Stimulated activated naive B cell treated with anti-CD40 and anti-IgM and Interleukin-4, amounts not matched to agents 10 μg/mL and 1 μg/mL and 100 μg/mL, for 72 hours (primary cell): ENCODE measurements around the gene WWOX.
A peak's percentile ranks its signal among the peaks of the same experiment; 100 is the strongest.

Experiments used
- ATAC-seq, 2 donors: fragments of 150-1000 bp; cut with Tn5 transposase; replicated peaks; 2 replicates each; pipeline ENCODE4 v1.10.0; 2021; ENCODE audit warnings: moderate library complexity in 1 of 2
- DNase-seq: peaks from one replicate; pipeline ENCODE4 v3.0.0; 2021
- H3K27ac Mint-ChIP-seq: one replicate; pipeline ENCODE4 v1.8.0; 2022; ENCODE audit warnings: mild to moderate bottlenecking, mixed read lengths
- H3K27me3 Mint-ChIP-seq, 2 donors: one replicate each; pipeline ENCODE4 v1.8.0; 2022; ENCODE audit warnings: mixed read lengths in 2 of 2
- H3K36me3 Mint-ChIP-seq, 2 donors: one replicate each; pipeline ENCODE4 v1.8.0; 2022; ENCODE audit warnings: mixed read lengths in 2 of 2, mild to moderate bottlenecking in 1 of 2
- H3K4me1 Mint-ChIP-seq, 2 donors: one replicate each; pipeline ENCODE4 v1.8.0; 2022; ENCODE audit warnings: mixed read lengths in 2 of 2, mild to moderate bottlenecking in 1 of 2
- H3K4me3 Mint-ChIP-seq, 2 donors: one replicate each; pipeline ENCODE4 v1.8.0; 2022; ENCODE audit warnings: mild to moderate bottlenecking in 2 of 2, mixed read lengths in 2 of 2, moderate library complexity in 1 of 2
- H3K9me3 Mint-ChIP-seq, 2 donors: one replicate each; pipeline ENCODE4 v1.8.0; 2022; ENCODE audit warnings: mixed read lengths in 2 of 2, mild to moderate bottlenecking in 1 of 2

The WWOX gene

GRCh38 chr16:78294538-78295225, 195.2 kb downstream of the WWOX start:
- Mint-ChIP-seq H3K36me3 (peaks cover 2 to 3% of the 10 kb centered on the region in 2 donors), H3K27me3 (no peaks in the 10 kb centered on the region), H3K4me1 (no peaks in the 10 kb centered on the region), H3K4me3 (no peak overlapping the region), H3K9me3 (no peaks in the 10 kb centered on the region), H3K27ac (no peak overlapping the region)
- DNase-seq (no peak), ATAC-seq (no peak)

GRCh38 chr16:78297066-78297666, 197.7 kb downstream of the WWOX start:
- Mint-ChIP-seq H3K36me3 (peaks cover 2 to 3% of the 10 kb centered on the region in 2 donors), H3K4me1 (no peaks in the 10 kb centered on the region), H3K27me3 (no peaks in the 10 kb centered on the region), H3K27ac (no peak overlapping the region), H3K9me3 (peaks cover 0 to 2% of the 10 kb centered on the region in 2 donors), H3K4me3 (no peak overlapping the region)
- no peak for DNase-seq
- no peak for ATAC-seq

GRCh38 chr16:78298986-78299385, 199.5 kb downstream of the WWOX start:
- peaks cover 2 to 10% of the 10 kb centered on the region in 2 donors for H3K36me3 Mint-ChIP-seq
- no peaks in the 10 kb centered on the region for H3K27me3 Mint-ChIP-seq
- DNase-seq (no peak), ATAC-seq (no peak)
- H3K9me3 Mint-ChIP-seq, result peaks cover 0 to 2% of the 10 kb centered on the region in 2 donors
- no peak overlapping the region for H3K4me3 Mint-ChIP-seq
- H3K4me1 Mint-ChIP-seq, result no peaks in the 10 kb centered on the region
- no peak overlapping the region for H3K27ac Mint-ChIP-seq

GRCh38 chr16:78300469-78300868, 201.0 kb downstream of the WWOX start:
- DNase-seq (no peak), ATAC-seq (no peak)
- Mint-ChIP-seq H3K36me3 (peaks cover 2 to 14% of the 10 kb centered on the region in 2 donors), H3K4me3 (no peak overlapping the region), H3K9me3 (peaks cover 0 to 2% of the 10 kb centered on the region in 2 donors), H3K4me1 (no peaks in the 10 kb centered on the region), H3K27me3 (no peaks in the 10 kb centered on the region), H3K27ac (no peak overlapping the region)

- Mint-ChIP-seq H3K27me3 (no peaks in the 10 kb centered on the region), H3K4me1 (no peaks in the 10 kb centered on the region), H3K9me3 (peaks cover 0 to 2% of the 10 kb centered on the region in 2 donors), H3K36me3 (peaks cover 2 to 17% of the 10 kb centered on the region in 2 donors), H3K4me3 (no peak overlapping the region), H3K27ac (no peak overlapping the region)
- no peak for ATAC-seq
- DNase-seq, result no peak
These were observed 204.5 kb downstream of the WWOX start for GRCh38 chr16:78303946-78304345.

- no peaks in the 10 kb centered on the region for H3K9me3 Mint-ChIP-seq
- no peaks in the 10 kb centered on the region for H3K27me3 Mint-ChIP-seq
- H3K27ac Mint-ChIP-seq, result no peak overlapping the region
- peaks cover 6 to 8% of the 10 kb centered on the region in 2 donors for H3K4me1 Mint-ChIP-seq
- DNase-seq (no peak), ATAC-seq (no peak)
- no peak overlapping the region for H3K4me3 Mint-ChIP-seq
- peaks cover 2 to 17% of the 10 kb centered on the region in 2 donors for H3K36me3 Mint-ChIP-seq
These were observed 206.9 kb downstream of the WWOX start for GRCh38 chr16:78306361-78306760.

- no peak overlapping the region for H3K4me3 Mint-ChIP-seq
- H3K27me3 Mint-ChIP-seq, result no peaks in the 10 kb centered on the region
- H3K9me3 Mint-ChIP-seq, result no peaks in the 10 kb centered on the region
- H3K4me1 Mint-ChIP-seq, result peaks cover 7 to 10% of the 10 kb centered on the region in 2 donors
- ATAC-seq (no peak), DNase-seq (no peak)
- H3K36me3 Mint-ChIP-seq, result peaks cover 2 to 17% of the 10 kb centered on the region in 2 donors
- H3K27ac Mint-ChIP-seq, result no peak overlapping the region
These were observed 208.5 kb downstream of the WWOX start for GRCh38 chr16:78307824-78308528.

- H3K4me3 Mint-ChIP-seq, result no peak overlapping the region
- ATAC-seq (no peak), DNase-seq (no peak)
- peaks cover 2 to 7% of the 10 kb centered on the region in 2 donors for H3K36me3 Mint-ChIP-seq
- no peak overlapping the region for H3K27ac Mint-ChIP-seq
- H3K4me1 Mint-ChIP-seq, result peaks cover 7 to 10% of the 10 kb centered on the region in 2 donors
- no peaks in the 10 kb centered on the region for H3K9me3 Mint-ChIP-seq
- H3K27me3 Mint-ChIP-seq, result no peaks in the 10 kb centered on the region
These were observed 210.3 kb downstream of the WWOX start for GRCh38 chr16:78309763-78310162.

- H3K36me3 Mint-ChIP-seq, result peaks cover 0 to 3% of the 10 kb centered on the region in 2 donors
- H3K27me3 Mint-ChIP-seq, result no peaks in the 10 kb centered on the region
- H3K4me3 Mint-ChIP-seq, result no peak overlapping the region
- DNase-seq (no peak), ATAC-seq (no peak)
- peaks cover 7 to 10% of the 10 kb centered on the region in 2 donors for H3K4me1 Mint-ChIP-seq
- no peak overlapping the region for H3K27ac Mint-ChIP-seq
- H3K9me3 Mint-ChIP-seq, result no peaks in the 10 kb centered on the region
These were observed 210.7 kb downstream of the WWOX start for GRCh38 chr16:78310196-78310595.

GRCh38 chr16:78310990-78311561, 211.6 kb downstream of the WWOX start:
- Mint-ChIP-seq H3K4me3 (no peak overlapping the region), H3K9me3 (no peaks in the 10 kb centered on the region), H3K36me3 (peaks cover 0 to 3% of the 10 kb centered on the region in 2 donors), H3K27me3 (no peaks in the 10 kb centered on the region), H3K4me1 (peaks cover 7 to 10% of the 10 kb centered on the region in 2 donors), H3K27ac (no peak overlapping the region)
- DNase-seq (no peak), ATAC-seq (peak; percentile 47 to 53)

GRCh38 chr16:78311831-78312230, 212.4 kb downstream of the WWOX start:
- peaks cover 7 to 10% of the 10 kb centered on the region in 2 donors for H3K4me1 Mint-ChIP-seq
- ATAC-seq, result no peak
- DNase-seq, result no peak
- no peak overlapping the region for H3K27ac Mint-ChIP-seq
- H3K27me3 Mint-ChIP-seq, result no peaks in the 10 kb centered on the region
- no peak overlapping the region for H3K4me3 Mint-ChIP-seq
- peaks cover 0 to under 1% of the 10 kb centered on the region in 2 donors for H3K36me3 Mint-ChIP-seq
- no peaks in the 10 kb centered on the region for H3K9me3 Mint-ChIP-seq

GRCh38 chr16:78317564-78318240, 218.2 kb downstream of the WWOX start:
- Mint-ChIP-seq H3K36me3 (peaks cover 0 to 3% of the 10 kb centered on the region in 2 donors), H3K9me3 (no peaks in the 10 kb centered on the region), H3K4me3 (no peak overlapping the region), H3K27me3 (no peaks in the 10 kb centered on the region), H3K4me1 (no peaks in the 10 kb centered on the region), H3K27ac (no peak overlapping the region)
- ATAC-seq (no peak), DNase-seq (no peak)

GRCh38 chr16:78321620-78322360, 222.3 kb downstream of the WWOX start:
- H3K4me1 Mint-ChIP-seq, result no peaks in the 10 kb centered on the region

More at GRCh38 chr16:78321620-78322360, 222.3 kb downstream of the WWOX start:
- DNase-seq (no peak), ATAC-seq (no peak)
- no peaks in the 10 kb centered on the region for H3K27me3 Mint-ChIP-seq
- peaks cover 0 to 3% of the 10 kb centered on the region in 2 donors for H3K36me3 Mint-ChIP-seq
- H3K4me3 Mint-ChIP-seq, result no peak overlapping the region
- H3K27ac Mint-ChIP-seq, result no peak overlapping the region
- H3K9me3 Mint-ChIP-seq, result no peaks in the 10 kb centered on the region
